Left ventricle myocardium inferior (tissue), 1 donor: ENCODE data around the gene ZNF628. TPM values are rescaled to one million over a fixed set of nuclear protein-coding genes. Genes with fewer than 3 reads are reported as not detected.

Experiments
- DNase-seq: peaks from one replicate; pipeline ENCODE4 v3.0.0-alpha.2; 2020
- H3K27ac ChIP-seq: fragments of 200-600 bp; replicated peaks from 2 replicates; pipeline ENCODE4 v1.8.0; 2021
- H3K27me3 ChIP-seq: fragments of 200-600 bp; 2 replicates; pipeline ENCODE4 v1.8.0; 2021; ENCODE audit warnings: low read depth
- H3K36me3 ChIP-seq: fragments of 200-600 bp; 2 replicates; pipeline ENCODE4 v1.8.0; 2021
- H3K4me1 ChIP-seq: fragments of 200-600 bp; 2 replicates; pipeline ENCODE4 v1.8.0; 2021
- H3K4me3 ChIP-seq: fragments of 200-600 bp; 2 replicates; pipeline ENCODE4 v1.8.0; 2021; ENCODE audit warnings: mild to moderate bottlenecking, moderate library complexity
- H3K9me3 ChIP-seq: fragments of 200-600 bp; replicated peaks from 2 replicates; pipeline ENCODE4 v1.8.0; 2021
- CTCF ChIP-seq: fragments of 200-600 bp; IDR thresholded peaks from 2 replicates; pipeline ENCODE4 v1.8.0; 2021; ENCODE audit warnings: antibody characterized with exemption, mild to moderate bottlenecking, borderline replicate concordance
- intact Hi-C: fragments of 100-400 bp; cut with micrococcal nuclease; formaldehyde crosslinking; loops from one replicate; pipeline ENCODE4 v1.11.0; 2022
- total RNA-seq: library from RNA; stranded (reverse); fragmentation: NEBNext Ultra II Directional; extraction: Animal tissue kit (Norgen Biotek cat#: 25700); gene quantifications from one replicate; pipeline ENCODE4 v1.2.1, GENCODE V29; 2021
- donor health status: DM: no; HTN: yes; CAD: no; lungs with severe emphysema.

Gene ZNF628
- total RNA-seq, 1 donor from 2014 or later = 5.4 TPM

GRCh38 chr19:55481794-55482155 lies 5.4 kb downstream of the ZNF628 start:
- Histone ChIP-seq H3K27ac (no peak overlapping the region), H3K4me1 (peaks cover 66% of the 10 kb centered on the region), H3K36me3 (peaks cover 25% of the 10 kb centered on the region), H3K4me3 (no peak overlapping the region), H3K27me3 (no peaks in the 10 kb centered on the region), H3K9me3 (no peaks in the 10 kb centered on the region)
- intact Hi-C loops = no loop called here
- TF ChIP-seq CTCF = no peak
- DNase-seq = no peak

GRCh38 chr19:55482156-55482961 lies 5.9 kb downstream of the ZNF628 start:
- no peak for TF ChIP-seq CTCF
- H3K9me3 ChIP-seq = no peaks in the 10 kb centered on the region
- no peak overlapping the region for H3K4me3 ChIP-seq
- H3K27ac ChIP-seq = no peak overlapping the region
- no peaks in the 10 kb centered on the region for H3K27me3 ChIP-seq
- intact Hi-C loops = no loop called here
- peaks cover 25% of the 10 kb centered on the region for H3K36me3 ChIP-seq
- no peak for DNase-seq
- H3K4me1 ChIP-seq = peaks cover 66% of the 10 kb centered on the region

- Histone ChIP-seq H3K27ac (no peak overlapping the region), H3K27me3 (no peaks in the 10 kb centered on the region), H3K4me3 (no peak overlapping the region), H3K4me1 (peaks cover 66% of the 10 kb centered on the region), H3K9me3 (no peaks in the 10 kb centered on the region), H3K36me3 (peaks cover 25% of the 10 kb centered on the region)
- no peak for DNase-seq
- intact Hi-C loops = no loop called here
- TF ChIP-seq CTCF = no peak
These were observed 6.7 kb downstream of the ZNF628 start for GRCh38 chr19:55482967-55483705.

GRCh38 chr19:55483706-55484592 lies 7.5 kb downstream of the ZNF628 start:
- Histone ChIP-seq H3K4me3 (peak overlapping the region; percentile 80), H3K27me3 (no peaks in the 10 kb centered on the region), H3K4me1 (peaks cover 66% of the 10 kb centered on the region), H3K9me3 (no peaks in the 10 kb centered on the region), H3K27ac (peak overlapping the region; percentile 90), H3K36me3 (peaks cover 25% of the 10 kb centered on the region)
- no peak for TF ChIP-seq CTCF
- intact Hi-C loops = no loop called here
- DNase-seq = no peak
